ENCODE results near the gene SLPI. TPM values are rescaled to one million over a fixed set of nuclear protein-coding genes. Genes with fewer than 3 reads are reported as not detected.

Gene SLPI
- total RNA-seq, 4 donors from 2014 or later, result 194 to 1,792 (median 504) TPM

DNA sequence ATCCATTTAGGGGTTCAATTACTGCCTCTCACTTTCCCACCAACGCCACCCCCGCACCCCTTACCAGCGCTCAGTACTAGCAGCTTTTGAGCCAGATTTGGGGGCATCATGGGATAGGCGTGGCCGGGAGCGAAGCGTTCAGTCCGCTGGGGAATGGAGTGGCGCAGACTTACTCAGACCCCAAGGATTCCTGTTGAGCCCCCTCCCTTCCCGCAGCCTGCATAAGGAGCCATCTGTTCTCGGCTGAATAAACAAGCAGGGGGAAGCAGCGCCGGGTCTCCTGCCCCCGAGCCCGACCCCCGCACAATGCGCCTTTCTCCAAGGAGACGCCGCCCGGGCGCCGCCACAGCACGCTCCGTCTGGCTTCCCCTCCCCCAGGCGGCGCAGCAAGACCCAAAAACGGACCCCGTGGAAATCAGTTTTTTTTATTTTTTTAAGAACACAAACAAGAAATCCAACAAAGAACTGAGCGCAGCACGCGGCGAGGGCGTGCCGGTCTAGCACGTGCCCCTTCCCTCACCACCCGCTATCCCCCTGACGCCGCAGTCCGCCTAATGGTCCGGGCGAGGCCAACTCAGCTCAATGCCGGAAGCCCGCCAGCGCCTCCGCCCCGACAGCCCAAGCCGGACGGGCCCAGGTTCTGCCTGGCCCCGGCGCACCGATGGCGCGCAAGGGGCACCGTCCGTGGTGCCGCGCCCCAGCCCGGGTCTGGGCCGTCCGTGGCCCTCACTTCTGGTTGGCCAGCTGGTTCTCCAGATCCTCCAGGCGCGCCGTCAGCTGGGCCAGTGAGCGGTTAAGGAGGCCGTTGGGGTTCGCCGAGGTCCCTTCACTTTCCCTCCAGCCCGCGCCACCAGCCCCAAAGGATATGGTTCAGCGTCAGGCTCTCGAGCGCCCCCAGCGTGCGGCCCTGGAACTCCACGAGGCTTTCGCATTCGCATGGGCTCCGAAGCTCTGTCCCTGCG lies 39.0 kb upstream of the SLPI start:
- Histone ChIP-seq H3K4me3 (peak overlapping the region; percentile 46 to 71 (median 58)), H3K36me3 (no peaks in the 10 kb centered on the region), H3K9me3 (no peaks in the 10 kb centered on the region), H3K27me3 (peaks cover 11 to 24% (median 14%) of the 10 kb centered on the region in 3 donors), H3K27ac (no peak overlapping the region), H3K4me1 (peaks cover 0 to 5% of the 10 kb centered on the region in 2 donors)
- in situ Hi-C loops (cut with MboI; ENCODE audit: low sequenced_read_pairs in 4 of 4), result loop anchor here (25.0 kb wide), 2 partner anchors 156 to 256 kb away; no protein-coding TSS in a partner anchor
- DNase-seq (peak; percentile 33 to 55), ATAC-seq (peak; percentile 74 to 80)
- TF ChIP-seq POLR2A (IDR thresholded peaks at IDR 0.05), result no peak
- peak; percentile 67 to 95 (median 86) for TF ChIP-seq CTCF (IDR thresholded peaks at IDR 0.05 in 4 of 5, conservative IDR thresholded peaks at IDR 0.05 in 1 of 5)
- intact Hi-C loops (cut with DNase I; ENCODE audit: low total_unique reads), result loop anchor here (5.0 kb wide), 3 partner anchors 41 to 251 kb away; partner anchors contain the start of gene SLPI

DNA sequence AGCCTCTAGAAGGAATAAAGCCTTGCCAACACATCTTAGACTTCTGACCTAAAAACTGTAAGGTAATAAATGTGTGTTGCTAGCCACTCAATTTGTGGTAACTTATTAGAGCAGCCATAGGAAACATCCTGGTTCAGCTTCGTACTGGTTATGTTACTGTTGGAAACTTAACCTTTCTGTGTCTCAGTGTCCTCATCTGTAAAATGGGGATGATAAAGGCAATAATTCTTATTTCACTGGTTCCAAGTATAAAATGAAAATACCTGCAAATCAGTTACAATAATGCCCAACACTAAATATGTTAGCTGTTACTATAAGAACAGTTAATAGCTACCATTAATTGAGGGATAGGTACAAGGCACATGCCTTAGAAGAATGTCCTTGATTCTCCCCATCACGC lies 38.0 kb upstream of the SLPI start:
- intact Hi-C loops (cut with DNase I; ENCODE audit: low total_unique reads) (loop anchor here (5.0 kb wide), 3 partner anchors 40 to 250 kb away; partner anchors contain the start of gene SLPI), in situ Hi-C loops (cut with MboI; ENCODE audit: low sequenced_read_pairs in 4 of 4) (loop anchor here (25.0 kb wide), 2 partner anchors 155 to 255 kb away; no protein-coding TSS in a partner anchor)
- no peak for DNase-seq
- H3K36me3 ChIP-seq, result no peaks in the 10 kb centered on the region
- ATAC-seq, result no peak
- no peak overlapping the region for H3K27ac ChIP-seq
- peaks cover 0 to 5% of the 10 kb centered on the region in 2 donors for H3K4me1 ChIP-seq
- peaks cover 11 to 24% (median 14%) of the 10 kb centered on the region in 3 donors for H3K27me3 ChIP-seq
- TF ChIP-seq CTCF (IDR thresholded peaks at IDR 0.05 in 4 of 5, conservative IDR thresholded peaks at IDR 0.05 in 1 of 5) (no peak), POLR2A (IDR thresholded peaks at IDR 0.05) (no peak)
- no peak overlapping the region for H3K4me3 ChIP-seq
- H3K9me3 ChIP-seq, result no peaks in the 10 kb centered on the region

- ATAC-seq (no peak), DNase-seq (no peak)
- no peak for TF ChIP-seq POLR2A (IDR thresholded peaks at IDR 0.05)
- TF ChIP-seq CTCF (IDR thresholded peaks at IDR 0.05 in 4 of 5, conservative IDR thresholded peaks at IDR 0.05 in 1 of 5), result no peak
- Histone ChIP-seq H3K36me3 (no peaks in the 10 kb centered on the region), H3K9me3 (no peaks in the 10 kb centered on the region), H3K4me1 (peaks cover 0 to 5% of the 10 kb centered on the region in 2 donors), H3K4me3 (no peak overlapping the region), H3K27me3 (peaks cover 11 to 24% (median 14%) of the 10 kb centered on the region in 3 donors), H3K27ac (no peak overlapping the region)
- in situ Hi-C loops (cut with MboI; ENCODE audit: low sequenced_read_pairs in 4 of 4), result loop anchor here (25.0 kb wide), 2 partner anchors 154 to 254 kb away; no protein-coding TSS in a partner anchor
- intact Hi-C loops (cut with DNase I; ENCODE audit: low total_unique reads), result loop anchor here (2.0 to 5.0 kb wide), 4 partner anchors 39 to 249 kb away; partner anchors contain the start of gene SLPI
These were observed 37.2 kb upstream of the SLPI start for GRCh38 chr20:45291526-45291925.

DNA sequence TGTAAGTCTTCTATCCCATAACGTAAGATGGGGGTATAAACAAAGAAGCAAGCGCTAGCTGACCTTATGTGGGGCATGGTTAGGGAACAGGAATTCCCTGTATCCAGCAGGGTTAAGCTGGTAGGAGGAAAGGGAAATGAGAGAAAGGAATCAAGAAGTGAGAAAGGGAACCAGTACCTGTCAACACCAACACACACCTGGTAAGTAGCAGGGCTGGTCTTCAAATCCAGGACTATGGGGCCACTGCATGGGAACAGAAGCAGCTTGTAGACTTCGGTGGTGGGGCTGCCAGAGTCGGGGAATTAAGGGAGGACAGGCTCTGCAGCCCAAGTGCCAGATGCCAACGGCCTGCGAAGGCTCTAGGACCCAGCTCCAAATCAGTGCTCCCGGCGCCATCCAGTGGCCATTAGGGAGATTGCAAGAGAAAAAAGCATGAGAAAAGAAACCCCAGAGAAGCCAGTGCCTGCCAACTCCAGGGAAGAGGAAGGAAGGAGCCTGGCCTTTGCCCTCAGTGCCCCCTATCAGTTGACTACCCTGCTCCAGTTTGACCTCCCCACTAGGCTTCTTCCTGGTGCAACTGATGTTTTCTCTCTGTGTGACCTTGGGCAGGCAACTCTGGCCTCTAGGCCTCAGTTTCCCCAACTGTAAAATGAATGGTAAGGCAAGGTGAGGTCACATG lies 36.5 kb upstream of the SLPI start:
- H3K4me3 ChIP-seq, result no peak overlapping the region
- TF ChIP-seq CTCF (IDR thresholded peaks at IDR 0.05 in 4 of 5, conservative IDR thresholded peaks at IDR 0.05 in 1 of 5) (peak; percentile 77 to 91 (median 81)), POLR2A (IDR thresholded peaks at IDR 0.05) (no peak)
- intact Hi-C loops (cut with DNase I; ENCODE audit: low total_unique reads), result loop anchor here (2.0 to 5.0 kb wide), 4 partner anchors 39 to 249 kb away; partner anchors contain the start of gene SLPI
- no peak overlapping the region for H3K27ac ChIP-seq
- ATAC-seq (peak; percentile 51 to 87), DNase-seq (peak; percentile 22 to 76)
- peaks cover 11 to 23% (median 14%) of the 10 kb centered on the region in 3 donors for H3K27me3 ChIP-seq
- H3K36me3 ChIP-seq, result no peaks in the 10 kb centered on the region
- no peaks in the 10 kb centered on the region for H3K9me3 ChIP-seq
- H3K4me1 ChIP-seq, result peaks cover 0 to 5% of the 10 kb centered on the region in 2 donors
- in situ Hi-C loops (cut with MboI; ENCODE audit: low sequenced_read_pairs in 4 of 4), result loop anchor here (25.0 kb wide), 2 partner anchors 154 to 254 kb away; no protein-coding TSS in a partner anchor
